Mesenchymal stem cell (in vitro differentiated cells and primary cell): ENCODE results near the gene ARHGAP9.

ENCODE experiments used
- DNase-seq: peaks from one replicate; pipeline ENCODE4 v3.0.0-alpha.2; 2013
- H2AFZ ChIP-seq: one replicate; pipeline ENCODE4 v1.6.1; 2013; ENCODE audit warnings: low read depth, mild to moderate bottlenecking, control low read depth, inconsistent platforms, low read length, moderate library complexity
- H2AK5ac ChIP-seq: 2 replicates; pipeline ENCODE4 v1.6.1; 2013; ENCODE audit warnings: low read length, moderate library complexity, mild to moderate bottlenecking, inconsistent platforms; ENCODE audit not compliant: severe bottlenecking
- H2BK120ac ChIP-seq: one replicate; pipeline ENCODE4 v1.6.1; 2013; ENCODE audit warnings: low read depth, mild to moderate bottlenecking, inconsistent platforms, low read length, moderate library complexity
- H2BK12ac ChIP-seq, 2 experiments: one replicate each; pipeline ENCODE4 v1.6.1; 2013; ENCODE audit warnings: inconsistent platforms in 2 of 2, low read length in 2 of 2, mild to moderate bottlenecking in 2 of 2, moderate library complexity in 2 of 2, control low read depth in 1 of 2
- H2BK15ac ChIP-seq: one replicate; pipeline ENCODE4 v1.6.1; 2013; ENCODE audit warnings: mild to moderate bottlenecking, low read depth, inconsistent platforms; ENCODE audit not compliant: poor library complexity, severe bottlenecking
- H2BK5ac ChIP-seq: 2 replicates; pipeline ENCODE4 v1.6.1; 2013; ENCODE audit warnings: low read depth, mild to moderate bottlenecking, low read length, control low read depth, inconsistent platforms; ENCODE audit not compliant: poor library complexity, severe bottlenecking
- H3K14ac ChIP-seq, 2 experiments: one replicate each; pipeline ENCODE4 v1.6.1; 2013; ENCODE audit warnings: inconsistent platforms in 2 of 2, low read length in 2 of 2, control low read depth in 1 of 2, mild to moderate bottlenecking in 1 of 2, moderate library complexity in 1 of 2
- H3K18ac ChIP-seq, 2 experiments: one replicate each; pipeline ENCODE4 v1.6.1; 2013; ENCODE audit warnings: inconsistent platforms in 2 of 2, low read length in 2 of 2, control low read depth in 1 of 2, low read depth in 1 of 2, mild to moderate bottlenecking in 1 of 2
- H3K23ac ChIP-seq, 2 experiments: one replicate each; pipeline ENCODE4 v1.6.1; 2013; ENCODE audit warnings: inconsistent platforms in 2 of 2, low read length in 2 of 2, mild to moderate bottlenecking in 2 of 2, moderate library complexity in 2 of 2, control low read depth in 1 of 2
- H3K27ac ChIP-seq: 2 replicates; pipeline ENCODE4 v1.5.1; 2013; ENCODE audit warnings: mild to moderate bottlenecking, moderate library complexity, low read length, control low read depth, inconsistent platforms; ENCODE audit not compliant: poor library complexity, severe bottlenecking
- H3K27me3 ChIP-seq, 2 experiments: 2 replicates each; pipeline versions ENCODE4 v1.6.1 to v1.7.0; 2013; ENCODE audit warnings: low read length in 2 of 2, mild to moderate bottlenecking in 2 of 2, moderate library complexity in 2 of 2, control low read depth in 1 of 2, inconsistent platforms in 1 of 2; ENCODE audit not compliant: control insufficient read depth in 1 of 2, insufficient read depth in 1 of 2
- H3K36me3 ChIP-seq, 2 experiments: 2 replicates each; pipeline versions ENCODE4 v1.6.1 to v1.7.0; 2013; ENCODE audit warnings: low read length in 2 of 2, control low read depth in 1 of 2, inconsistent platforms in 1 of 2, low read depth in 1 of 2, mild to moderate bottlenecking in 1 of 2; ENCODE audit not compliant: insufficient read depth in 2 of 2, control insufficient read depth in 1 of 2
- H3K4ac ChIP-seq, 2 experiments: one replicate each; pipeline ENCODE4 v1.6.1; 2013; ENCODE audit warnings: inconsistent platforms in 2 of 2, low read length in 2 of 2, mild to moderate bottlenecking in 2 of 2, moderate library complexity in 2 of 2, control low read depth in 1 of 2, low read depth in 1 of 2
- H3K4me1 ChIP-seq: 2 replicates; pipeline ENCODE4 v1.6.1; 2013; ENCODE audit warnings: low read depth, low read length, control low read depth; ENCODE audit not compliant: control insufficient read depth, insufficient read depth
- H3K4me2 ChIP-seq: 2 replicates; pipeline ENCODE4 v1.6.1; 2013; ENCODE audit warnings: low read length, mild to moderate bottlenecking, inconsistent platforms; ENCODE audit not compliant: poor library complexity, severe bottlenecking
- H3K4me3 ChIP-seq, 2 experiments: 2 replicates each; pipeline versions ENCODE4 v1.5.1 to v1.7.0; 2013; ENCODE audit warnings: low read length in 2 of 2, mild to moderate bottlenecking in 2 of 2, control low read depth in 1 of 2, low read depth in 1 of 2; ENCODE audit not compliant: insufficient read depth in 1 of 2
- H3K79me1 ChIP-seq: replicated peaks from 2 replicates; pipeline ENCODE4 v1.6.1; 2013; ENCODE audit warnings: mild to moderate bottlenecking, control low read depth, low read length, inconsistent platforms; ENCODE audit not compliant: poor library complexity, severe bottlenecking
- H3K9ac ChIP-seq: 2 replicates; pipeline ENCODE4 v1.7.0; 2013; ENCODE audit warnings: mild to moderate bottlenecking, low read length, moderate library complexity
- H3K9me3 ChIP-seq: 2 replicates; pipeline ENCODE4 v1.7.0; 2013; ENCODE audit warnings: mild to moderate bottlenecking, low read length; ENCODE audit not compliant: control insufficient read depth
- H4K8ac ChIP-seq: one replicate; pipeline ENCODE4 v1.6.1; 2013; ENCODE audit warnings: inconsistent platforms, mild to moderate bottlenecking, low read length, moderate library complexity
- H4K91ac ChIP-seq: one replicate; pipeline ENCODE4 v1.6.1; 2013; ENCODE audit warnings: mild to moderate bottlenecking, low read length, inconsistent platforms
- WGBS: methylation state at CpG from one replicate; pipeline ENCODE4 v1.1.7; 2013; ENCODE audit warnings: mixed read lengths; 5-methylcytosine and 5-hydroxymethylcytosine counted together

The ARHGAP9 gene

DNA sequence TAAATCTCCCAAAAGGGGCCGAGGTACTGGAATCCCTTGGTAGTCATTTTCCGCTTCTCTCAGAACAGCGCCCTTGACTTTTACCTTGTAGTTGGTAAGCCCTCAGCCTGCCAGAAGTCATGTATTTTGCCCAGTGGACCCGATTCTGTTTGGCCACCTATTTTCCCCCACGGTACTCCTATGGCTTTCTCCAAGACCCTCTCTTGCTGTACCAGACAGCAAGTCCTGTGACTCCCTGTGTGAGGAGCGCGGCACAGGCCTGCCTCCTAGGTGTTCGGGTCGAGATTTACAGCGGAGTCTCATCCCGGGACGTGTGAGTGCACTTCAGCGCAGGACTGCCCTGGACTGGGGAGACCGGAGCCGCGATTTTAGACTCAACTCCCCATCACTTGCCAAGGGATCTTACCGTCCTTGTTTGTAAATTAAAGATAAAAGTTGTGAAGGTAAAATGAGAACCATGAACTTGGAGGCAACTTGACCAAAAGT, 41.9 kb upstream of the ARHGAP9 start:
- Histone ChIP-seq H3K27ac (peak overlapping the region; percentile 99), H3K4me3 (peak overlapping the region in 1 of 2 experiments; percentile 73), H2BK5ac (peak overlapping the region; percentile 33), H3K9ac (peak overlapping the region; percentile 85), H4K8ac (peak overlapping the region; percentile 33), H2AK5ac (peak overlapping the region; percentile 47), H2BK15ac (peak overlapping the region; percentile 97), H3K27me3 (no peaks in the 10 kb centered on the region), H2BK120ac (peak overlapping the region; percentile 93), H3K4me1 (peaks cover 35% of the 10 kb centered on the region), H4K91ac (peak overlapping the region; percentile 83), H3K4me2 (no peak overlapping the region), H3K79me1 (peaks cover 8% of the 10 kb centered on the region), H3K36me3 (peaks cover 32 to 48% of the 10 kb centered on the region in 2 experiments), H3K14ac (no peak overlapping the region), H2AFZ (no peak overlapping the region), H3K4ac (peak overlapping the region; percentile 65 to 94), H3K18ac (peak overlapping the region; percentile 77 to 98), H3K9me3 (no peaks in the 10 kb centered on the region), H2BK12ac (peak overlapping the region; percentile 22 to 86), H3K23ac (no peak overlapping the region)
- peak; percentile 80 for DNase-seq
- whole genome bisulfite sequencing = 20% methylated on average over 13 of the region's 17 CpGs

DNA sequence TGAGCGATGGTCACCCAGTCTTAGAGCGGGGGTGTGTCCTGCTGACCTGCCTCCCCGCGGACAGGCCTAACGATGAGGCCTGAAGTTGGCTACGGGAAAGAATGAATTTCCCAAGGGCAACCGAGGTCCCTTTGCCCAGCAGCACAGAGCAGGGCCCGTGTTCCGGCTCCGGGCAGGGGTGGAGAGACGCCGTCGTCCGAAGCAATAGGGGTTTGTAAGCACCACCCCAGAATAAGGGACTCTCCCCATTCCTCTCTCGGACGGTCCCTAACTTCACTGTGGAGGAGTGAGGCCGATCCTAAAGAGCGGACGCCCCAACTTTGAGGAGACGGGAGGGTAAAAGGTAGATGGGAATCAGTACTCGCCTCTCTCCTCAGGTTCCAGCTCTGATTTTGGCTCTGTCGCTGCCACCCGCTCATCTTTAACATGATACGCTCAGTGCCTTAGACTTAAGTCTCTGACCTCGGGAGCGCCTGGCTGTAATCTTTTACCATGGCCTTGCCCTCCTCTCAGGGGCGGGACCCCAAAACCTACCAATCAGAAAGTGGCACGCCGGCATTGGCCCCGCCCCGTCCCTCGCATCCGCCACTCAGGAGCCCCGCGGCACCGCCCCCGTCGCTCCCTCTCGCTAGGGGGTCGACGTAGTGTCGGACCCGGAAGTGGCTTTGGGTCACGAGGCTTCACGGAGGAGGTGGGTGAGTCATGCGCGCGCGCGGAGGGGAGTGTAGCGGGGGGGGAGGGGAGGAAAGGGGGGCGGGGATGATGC, 40.6 kb upstream of the ARHGAP9 start, which contains the start of gene DDIT3:
Gene DDIT3, minus strand, starts transcription at position 462 of the 766 bp plus-strand sequence. CDS start 3,108 bp downstream, outside the sequence.
- H3K79me1 ChIP-seq = no peaks in the 10 kb centered on the region
- H3K4me3 ChIP-seq = peak within 1 kb of the TSS; percentile 66 to 94
- H3K27ac ChIP-seq = peak within 1 kb of the TSS; percentile 99
- H3K4me2 ChIP-seq = peak within 1 kb of the TSS; percentile 73
- peak within 1 kb of the TSS in 1 of 2 experiments; percentile 84 for H3K14ac ChIP-seq
- peaks cover 27 to 50% of the 10 kb centered on the region in 2 experiments for H3K36me3 ChIP-seq
- H4K91ac ChIP-seq = peak within 1 kb of the TSS; percentile 19
- H4K8ac ChIP-seq = peak within 1 kb of the TSS; percentile 76
- no peak within 1 kb of the TSS for H2AFZ ChIP-seq
- WGBS = under 1% methylated on average over 42 of the region's 52 CpGs
- H3K4me1 ChIP-seq = peaks cover 27% of the 10 kb centered on the region
- H3K27me3 ChIP-seq = no peaks in the 10 kb centered on the region
- peak; percentile 99 for DNase-seq
- H3K9ac ChIP-seq = peak within 1 kb of the TSS; percentile 98
- H2AK5ac ChIP-seq = peak within 1 kb of the TSS; percentile 47
- peak within 1 kb of the TSS; percentile 97 for H2BK15ac ChIP-seq
- peak within 1 kb of the TSS in 1 of 2 experiments; percentile 78 for H2BK12ac ChIP-seq
- H3K9me3 ChIP-seq = no peaks in the 10 kb centered on the region
- peak within 1 kb of the TSS; percentile 74 for H2BK5ac ChIP-seq
- H2BK120ac ChIP-seq = peak within 1 kb of the TSS; percentile 93
- H3K23ac ChIP-seq = peak within 1 kb of the TSS in 1 of 2 experiments; percentile 10
- peak within 1 kb of the TSS; percentile 74 to 94 for H3K4ac ChIP-seq
- peak within 1 kb of the TSS; percentile 94 to 98 for H3K18ac ChIP-seq

DNA sequence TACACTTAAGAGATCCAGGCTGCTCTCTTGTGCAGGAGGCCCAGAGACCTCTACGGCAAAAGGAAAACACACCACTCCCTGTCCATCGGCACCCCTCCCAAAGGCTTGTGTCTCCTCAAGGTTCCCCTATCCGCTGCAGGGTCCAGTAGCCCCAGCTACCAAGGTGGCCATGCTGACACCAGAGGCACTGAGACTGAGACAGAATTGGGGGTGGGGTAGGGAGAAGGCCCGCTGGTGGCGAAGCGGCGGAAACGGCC, 40.1 kb upstream of the ARHGAP9 start:
- Histone ChIP-seq H4K91ac (peak overlapping the region; percentile 19), H2AFZ (no peak overlapping the region), H3K79me1 (peaks cover 3% of the 10 kb centered on the region), H3K27me3 (no peaks in the 10 kb centered on the region), H3K9ac (peak overlapping the region; percentile 98), H2BK12ac (peak overlapping the region in 1 of 2 experiments; percentile 78), H4K8ac (peak overlapping the region; percentile 76), H3K27ac (peak overlapping the region; percentile 95), H2BK5ac (peak overlapping the region; percentile 74), H2AK5ac (peak overlapping the region; percentile 2), H2BK15ac (no peak overlapping the region), H3K23ac (peak overlapping the region in 1 of 2 experiments; percentile 10), H2BK120ac (no peak overlapping the region), H3K4ac (peak overlapping the region; percentile 10 to 74), H3K4me1 (peaks cover 25% of the 10 kb centered on the region), H3K4me2 (peak overlapping the region; percentile 71), H3K4me3 (peak overlapping the region; percentile 66 to 94), H3K14ac (peak overlapping the region in 1 of 2 experiments; percentile 84), H3K18ac (peak overlapping the region; percentile 94 to 95), H3K9me3 (no peaks in the 10 kb centered on the region), H3K36me3 (peaks cover 27 to 50% of the 10 kb centered on the region in 2 experiments)
- WGBS = 0% methylated on average over 8 of the region's 8 CpGs
- DNase-seq = no peak
